GM19438 (cell line): Measurements from ENCODE around the gene SEC16A.
"Not testable (repeated sequence)": the region's sequence is repeated elsewhere in the genome, so short reads cannot be mapped to it uniquely, and the experiment has no call there.

ENCODE experiments used
- ATAC-seq: cut with Tn5 transposase; IDR thresholded peaks from one replicate; pipeline ENCODE4 v1.9.1; 2021; ENCODE audit warnings: low read depth; ENCODE audit not compliant: unreplicated experiment

SEC16A gene

DNA sequence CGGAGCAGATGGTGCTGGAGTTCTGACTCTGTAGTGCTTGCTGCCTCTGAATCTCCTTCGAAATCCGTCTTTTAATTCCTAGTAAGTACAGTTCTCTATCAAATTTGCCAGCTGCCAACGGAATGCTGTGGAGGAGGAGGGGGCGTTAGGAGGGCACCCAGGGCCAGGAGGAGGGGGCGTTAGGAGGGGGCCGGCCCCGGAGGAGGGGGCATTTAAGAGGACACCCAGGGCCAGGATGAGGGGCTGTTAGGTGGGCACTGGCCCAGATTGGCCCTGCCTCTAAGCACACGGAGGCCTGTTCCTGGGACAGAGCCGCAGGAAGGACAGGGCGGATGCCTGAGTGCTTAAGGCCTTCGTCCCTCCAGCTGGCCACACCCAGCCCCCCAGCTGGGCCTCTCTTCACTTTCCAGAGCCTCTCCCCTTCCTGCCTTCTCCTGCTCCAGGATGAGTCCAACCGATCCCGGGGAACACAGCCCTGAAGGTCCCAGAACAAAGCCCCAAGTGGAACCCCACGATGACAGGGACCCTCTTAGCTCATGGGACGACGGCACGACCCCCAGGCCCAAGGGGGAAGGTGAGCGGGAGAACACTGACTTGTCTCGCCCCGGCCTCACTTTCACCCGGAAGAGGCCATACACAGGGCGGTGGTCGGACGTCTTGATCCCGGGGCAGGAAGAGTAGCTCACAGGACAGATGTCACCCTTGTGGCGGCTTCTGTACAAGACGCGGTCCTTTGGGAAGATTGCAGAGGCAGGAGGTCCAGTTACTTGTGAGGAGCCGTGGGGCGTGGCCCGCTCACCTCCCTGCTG is 53.0 kb downstream of the SEC16A start:
- no peak for ATAC-seq

DNA sequence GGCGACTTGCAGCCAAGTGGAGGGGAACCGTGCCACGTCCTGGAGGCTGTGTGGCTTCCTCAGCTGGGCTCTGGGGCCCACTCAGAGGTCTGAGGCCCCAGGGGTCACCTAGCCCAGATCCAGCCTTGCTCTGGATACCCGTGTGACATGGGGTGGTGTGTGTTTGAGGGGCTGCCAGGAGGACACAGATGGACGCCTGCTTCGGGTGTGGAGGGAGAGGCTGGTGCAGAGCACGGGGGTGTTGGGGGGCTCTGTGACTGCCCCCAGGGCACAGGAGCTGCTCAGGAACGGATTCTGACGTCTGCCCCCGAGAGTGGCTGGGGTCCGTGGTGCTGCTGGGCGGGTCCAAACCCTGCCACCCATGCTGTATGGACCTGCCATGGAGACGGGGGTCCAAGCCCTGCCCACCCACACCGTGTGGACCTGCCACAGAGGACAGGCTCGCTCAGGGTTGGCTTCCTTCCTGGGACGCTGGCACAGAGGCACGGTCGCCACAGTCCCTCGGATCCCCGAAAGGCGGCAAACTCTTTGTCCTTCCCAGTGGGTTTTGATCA is 53.7 kb downstream of the SEC16A start:
- no peak for ATAC-seq

DNA sequence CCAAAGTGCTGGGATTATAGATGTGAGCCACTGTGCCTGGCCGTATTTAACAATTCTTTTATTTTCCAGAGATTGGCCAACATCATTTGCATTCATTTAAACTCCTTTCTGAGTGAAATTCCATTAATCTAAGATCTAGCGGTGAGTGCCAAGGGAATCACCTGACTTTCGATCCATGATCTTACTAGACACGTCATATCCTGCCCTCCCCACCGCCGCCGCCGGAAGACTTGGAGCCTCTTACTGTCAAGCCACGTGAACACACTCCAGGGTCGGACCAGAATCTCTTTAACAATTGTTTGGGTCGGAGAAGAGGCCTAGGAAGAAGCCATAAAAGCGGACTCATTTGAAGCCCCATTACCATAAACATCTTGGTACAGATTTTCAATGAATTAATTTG is 56.1 kb downstream of the SEC16A start:
- ATAC-seq: no peak

DNA sequence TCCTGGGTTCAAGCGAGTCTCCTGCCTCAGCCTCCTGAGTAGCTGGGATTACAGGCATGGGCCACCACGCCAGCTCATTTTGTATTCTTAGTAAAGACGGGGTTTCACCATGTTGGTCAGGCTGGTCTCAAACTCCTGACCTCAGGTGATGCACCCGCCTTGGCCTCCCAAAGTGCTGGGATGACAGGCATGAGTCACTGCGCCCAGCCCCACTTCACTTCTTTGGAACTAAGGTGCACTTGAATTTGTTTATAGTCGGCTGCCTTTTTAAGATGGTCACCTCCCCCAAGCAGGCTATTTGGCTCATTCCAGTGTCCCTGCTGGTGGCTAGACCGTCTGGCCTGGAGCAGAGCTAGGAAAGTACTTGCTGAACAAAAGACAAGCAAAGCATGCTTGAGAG is 57.5 kb downstream of the SEC16A start:
- not testable (repeated sequence) for ATAC-seq

DNA sequence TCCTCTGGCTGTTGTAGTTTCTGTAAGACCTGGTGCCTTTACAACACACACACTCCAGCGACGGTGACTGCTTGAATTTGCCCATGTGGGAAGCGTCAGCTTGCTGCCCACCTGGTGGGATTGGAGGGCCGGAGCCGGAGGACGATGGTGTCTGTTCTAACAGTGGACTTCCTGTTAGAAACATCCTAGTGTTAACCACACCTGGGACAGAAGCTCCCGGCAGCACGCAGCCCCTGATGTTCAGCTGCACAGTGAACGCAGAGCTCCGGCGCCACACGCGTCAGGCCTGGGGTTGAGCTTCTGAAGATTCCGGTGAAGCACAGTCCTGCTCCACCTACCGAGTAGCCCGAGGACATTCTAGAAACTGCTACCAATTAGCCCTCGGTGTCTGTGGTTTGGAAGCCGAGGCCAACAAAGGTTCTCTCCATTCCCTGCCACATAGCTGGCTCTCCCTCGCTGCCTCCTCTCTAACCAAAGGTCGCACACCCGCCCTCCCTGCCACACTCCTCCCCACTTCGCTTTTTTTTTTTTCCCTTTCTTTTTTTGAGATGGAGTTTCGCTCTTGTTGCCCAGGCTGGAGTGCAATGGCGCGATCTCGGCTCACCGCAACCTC is 58.0 kb downstream of the SEC16A start:
- no peak for ATAC-seq

DNA sequence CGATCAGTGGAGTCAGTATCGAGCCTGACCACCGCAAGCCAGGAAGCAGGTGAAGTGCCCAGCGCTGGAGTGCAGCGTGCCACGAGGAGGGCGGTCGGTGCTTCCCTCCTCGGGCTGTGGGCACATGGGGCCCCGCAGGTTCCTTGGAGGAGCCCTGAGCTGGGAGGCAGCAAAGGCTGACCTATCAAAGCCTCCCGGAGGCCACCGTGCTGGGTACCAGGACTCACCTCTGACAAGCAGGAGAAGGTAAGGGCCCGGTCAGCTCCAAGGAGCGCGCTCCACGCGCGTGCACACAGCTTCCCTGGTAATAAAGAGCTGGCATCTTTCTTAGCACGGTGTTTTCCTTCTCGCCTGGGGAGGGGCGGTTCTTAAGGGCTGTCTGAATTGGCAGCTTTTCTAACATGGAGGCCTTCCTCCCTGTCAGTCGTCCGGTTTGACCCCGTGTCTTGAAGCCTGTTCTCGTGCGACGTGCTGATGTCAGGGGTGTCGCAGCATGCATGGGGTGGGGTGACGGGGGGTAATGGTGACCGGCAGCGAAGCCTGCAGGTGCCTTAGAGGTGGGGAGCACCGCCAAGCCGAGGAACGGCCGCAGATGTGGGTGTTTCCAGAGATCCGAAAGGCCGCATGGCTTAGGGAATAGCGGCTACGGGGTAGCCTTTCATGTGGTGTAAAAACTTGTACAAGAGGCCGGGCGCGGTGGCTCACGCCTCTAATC is 59.3 kb downstream of the SEC16A start:
- ATAC-seq: no peak

DNA sequence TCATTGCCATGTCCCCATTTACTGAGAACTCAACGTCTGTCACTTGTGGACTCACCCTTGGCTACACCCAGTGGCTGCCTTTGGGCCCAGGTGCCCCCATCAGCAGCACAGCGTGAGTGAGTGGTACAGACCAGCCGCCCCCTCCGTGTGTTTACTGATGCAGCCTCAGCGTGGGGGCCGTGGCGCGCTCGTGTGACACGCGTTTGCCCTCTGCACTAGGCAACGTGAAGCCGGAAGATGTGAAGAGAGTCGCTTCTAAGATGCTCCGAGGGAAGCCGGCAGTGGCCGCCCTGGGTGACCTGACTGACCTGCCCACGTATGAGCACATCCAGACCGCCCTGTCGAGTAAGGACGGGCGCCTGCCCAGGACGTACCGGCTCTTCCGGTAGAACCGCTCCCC is 60.0 kb downstream of the SEC16A start:
- ATAC-seq: no peak

DNA sequence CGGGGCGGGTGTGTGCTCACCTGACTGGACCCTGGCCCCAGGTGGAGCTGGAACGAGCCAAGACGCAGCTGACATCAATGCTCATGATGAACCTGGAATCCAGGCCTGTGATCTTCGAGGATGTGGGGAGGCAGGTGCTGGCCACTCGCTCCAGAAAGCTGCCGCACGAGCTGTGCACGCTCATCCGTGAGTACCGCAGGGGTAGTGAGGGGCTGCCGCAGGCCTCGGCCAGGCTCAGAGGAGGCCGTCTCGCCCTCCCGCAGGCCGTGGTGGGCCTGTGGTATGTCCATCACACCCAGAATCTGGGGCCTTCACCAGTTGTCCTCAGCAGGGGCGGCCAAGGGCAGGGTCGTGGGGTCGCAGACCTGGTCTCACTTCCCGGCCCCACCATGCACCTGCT is 61.0 kb downstream of the SEC16A start:
- ATAC-seq: no peak

DNA sequence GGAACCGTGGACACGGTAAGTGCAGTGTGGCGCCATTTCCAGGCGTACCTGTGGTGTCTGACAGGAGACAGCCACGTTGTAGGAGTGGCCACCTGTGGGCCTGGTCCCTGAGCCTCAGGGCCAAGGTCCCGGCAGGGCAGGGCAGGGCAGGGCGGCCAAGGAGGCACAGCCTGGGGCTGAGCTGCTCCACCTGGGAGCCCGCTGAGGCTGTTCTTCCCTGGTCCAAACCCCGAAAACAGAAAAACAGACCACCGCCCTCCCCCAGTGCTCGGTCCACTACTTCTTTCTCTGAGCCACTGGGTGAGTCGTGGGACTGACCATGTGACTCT is 63.8 kb downstream of the SEC16A start:
- no peak for ATAC-seq

DNA sequence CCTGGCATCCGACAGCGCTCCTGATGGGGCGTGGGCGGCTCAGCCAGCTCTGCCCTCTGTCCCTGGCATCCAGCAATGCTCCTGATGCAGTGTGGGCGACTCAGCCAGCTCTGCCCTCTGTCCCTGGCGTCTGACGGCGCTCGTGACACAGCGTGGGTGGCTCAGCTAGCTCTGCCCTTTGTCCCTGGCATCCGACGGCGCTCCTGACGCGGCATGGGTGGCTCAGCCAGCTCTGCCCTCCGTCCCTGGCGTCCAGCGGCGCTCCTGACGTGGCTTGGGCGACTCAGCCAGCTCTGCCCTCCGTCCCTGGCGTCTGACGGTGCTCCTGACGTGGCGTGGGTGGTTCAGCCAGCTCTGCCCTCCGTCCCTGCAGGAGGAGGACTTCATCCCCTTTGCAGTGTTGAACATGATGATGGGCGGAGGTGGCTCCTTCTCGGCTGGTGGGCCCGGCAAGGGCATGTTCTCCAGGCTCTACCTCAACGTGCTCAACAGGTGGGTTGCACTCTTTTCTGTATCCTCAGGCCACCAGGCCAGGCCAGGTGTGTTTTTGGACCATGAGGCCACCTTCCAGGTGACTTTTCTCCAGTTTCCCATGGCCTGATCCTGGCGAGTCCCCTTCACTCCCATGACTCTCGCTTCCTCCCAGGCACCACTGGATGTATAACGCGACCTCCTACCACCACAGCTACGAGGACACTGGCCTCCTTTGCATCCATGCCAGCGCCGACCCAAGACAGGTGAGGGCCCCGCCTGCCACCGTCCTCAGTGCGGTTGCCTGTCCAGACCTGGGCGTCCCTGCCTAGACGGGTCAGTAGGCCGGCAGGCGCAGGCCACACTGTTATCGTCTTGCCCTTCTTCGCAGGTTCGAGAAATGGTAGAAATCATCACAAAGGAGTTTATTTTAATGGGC is 64.4 kb downstream of the SEC16A start:
- no peak for ATAC-seq

DNA sequence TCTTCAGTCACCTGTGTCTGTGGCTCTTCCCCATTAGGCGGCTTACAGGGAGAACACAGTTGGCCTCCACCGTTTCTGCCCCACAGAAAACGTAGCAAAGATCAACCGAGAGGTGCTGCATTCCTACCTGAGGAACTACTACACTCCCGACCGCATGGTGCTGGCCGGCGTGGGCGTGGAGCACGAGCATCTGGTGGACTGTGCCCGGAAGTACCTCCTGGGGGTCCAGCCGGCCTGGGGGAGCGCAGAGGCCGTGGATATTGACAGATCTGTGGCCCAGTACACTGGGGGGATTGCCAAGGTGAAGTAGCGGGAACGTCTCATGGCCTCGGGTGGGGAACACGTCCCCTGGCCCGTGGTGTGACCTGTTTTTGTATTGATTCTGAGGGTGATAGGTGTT is 65.9 kb downstream of the SEC16A start:
- ATAC-seq: no peak

DNA sequence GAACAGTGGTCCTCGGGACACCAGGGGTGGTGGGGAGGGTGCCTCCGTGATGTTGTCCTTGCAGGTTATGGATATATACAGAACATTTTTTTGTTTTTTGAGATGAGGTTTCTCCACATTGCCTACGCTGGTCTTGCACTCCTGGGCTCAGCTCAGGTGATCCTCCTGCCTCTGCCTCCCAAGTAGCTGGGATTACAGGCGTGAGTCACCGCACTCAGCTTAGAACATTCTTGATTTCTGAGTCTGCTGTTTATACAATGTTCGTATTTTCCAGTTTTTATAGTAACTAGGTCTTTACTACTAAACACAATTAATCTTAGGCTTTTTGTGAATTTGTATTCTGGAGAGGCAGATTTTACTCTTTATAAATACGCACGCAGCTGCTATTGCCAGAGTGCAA is 66.4 kb downstream of the SEC16A start:
- no peak for ATAC-seq

DNA sequence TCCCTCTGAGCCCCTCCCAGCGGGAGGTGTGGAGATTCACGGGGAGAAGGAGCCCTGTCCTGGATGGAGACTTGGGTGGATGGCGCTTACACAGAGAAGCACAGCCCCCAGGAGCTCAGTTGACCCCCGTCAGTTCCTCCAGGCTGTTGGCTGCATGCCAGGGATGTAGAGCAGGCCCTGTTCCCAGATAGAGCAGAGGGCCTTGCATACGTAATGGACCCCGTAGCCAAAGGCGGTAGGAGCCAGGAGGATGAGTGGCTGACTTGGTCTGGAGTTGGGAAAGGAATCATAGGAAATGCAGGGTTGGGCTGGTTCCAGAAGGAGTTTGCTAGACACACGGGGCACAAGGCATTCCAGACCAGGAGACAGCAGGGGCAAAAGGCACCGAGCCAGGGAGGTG is 69.9 kb downstream of the SEC16A start:
- ATAC-seq: no peak

DNA sequence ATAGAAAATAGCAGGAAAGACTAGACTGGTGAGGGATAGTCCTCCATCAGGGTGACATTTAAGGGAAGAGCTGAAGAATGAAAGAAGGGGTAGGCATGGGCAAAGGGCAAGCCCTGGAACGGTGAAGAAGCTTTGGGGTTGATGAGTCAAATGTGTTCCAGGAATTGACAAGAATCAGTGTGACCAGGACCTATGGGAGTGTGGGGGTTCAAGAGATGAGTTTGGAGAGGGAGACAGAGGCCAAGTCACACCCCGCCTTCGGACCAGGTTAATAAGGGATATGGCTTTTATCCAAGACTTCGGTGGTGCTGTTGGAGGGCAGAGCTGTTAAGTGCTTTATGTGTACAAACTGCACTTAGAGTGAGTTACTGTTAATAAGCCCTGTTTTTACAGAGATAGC is 71.5 kb downstream of the SEC16A start:
- no peak for ATAC-seq

DNA sequence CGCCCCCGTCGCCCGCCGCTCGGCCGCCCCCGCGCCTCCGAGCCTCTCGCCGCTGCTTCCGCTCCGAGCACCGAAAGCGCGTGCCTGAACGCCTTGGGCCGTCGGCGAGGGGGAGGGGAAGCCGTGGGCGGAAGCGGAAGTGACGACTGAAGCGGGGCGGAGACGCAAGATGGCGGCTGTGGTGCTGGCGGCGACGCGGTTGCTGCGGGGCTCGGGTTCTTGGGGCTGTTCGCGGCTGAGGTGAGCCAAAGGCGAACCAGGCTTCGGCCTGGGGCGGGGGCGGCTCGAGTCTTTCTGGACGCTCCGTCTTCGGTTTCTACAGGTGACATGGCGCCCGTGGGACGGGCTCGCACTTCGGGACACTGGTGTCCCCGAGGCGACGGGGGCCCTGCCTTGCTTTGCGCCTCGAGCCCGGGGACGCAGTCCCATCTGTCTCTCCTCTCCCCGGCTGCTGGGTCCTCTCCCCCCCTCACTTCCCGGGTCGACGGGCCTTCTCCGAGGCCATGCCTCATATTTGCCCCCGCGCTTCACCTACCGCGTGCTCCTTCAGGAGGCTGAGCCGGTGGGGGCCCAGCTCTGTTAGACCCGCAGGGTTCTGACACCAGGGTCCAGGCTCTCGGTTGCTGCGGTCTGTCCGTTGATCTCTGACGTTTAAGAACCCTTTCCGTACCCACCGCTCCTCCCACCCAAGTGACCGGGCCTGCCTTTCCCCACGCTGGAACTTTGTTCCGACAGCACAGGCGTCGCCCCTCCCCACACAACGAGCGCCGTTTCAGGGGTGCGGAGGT is 72.1 kb downstream of the SEC16A start, which contains the start of the genes ENTR1 and PMPCA:
ENTR1 (minus strand) TSS at position 115 of the 788 bp plus-strand sequence. CDS start 217 bp downstream, outside the sequence.
PMPCA (plus strand) TSS at position 159 of the 788 bp plus-strand sequence; CDS start at position 170, 11 bp downstream.
- ATAC-seq: peak; percentile 89

DNA sequence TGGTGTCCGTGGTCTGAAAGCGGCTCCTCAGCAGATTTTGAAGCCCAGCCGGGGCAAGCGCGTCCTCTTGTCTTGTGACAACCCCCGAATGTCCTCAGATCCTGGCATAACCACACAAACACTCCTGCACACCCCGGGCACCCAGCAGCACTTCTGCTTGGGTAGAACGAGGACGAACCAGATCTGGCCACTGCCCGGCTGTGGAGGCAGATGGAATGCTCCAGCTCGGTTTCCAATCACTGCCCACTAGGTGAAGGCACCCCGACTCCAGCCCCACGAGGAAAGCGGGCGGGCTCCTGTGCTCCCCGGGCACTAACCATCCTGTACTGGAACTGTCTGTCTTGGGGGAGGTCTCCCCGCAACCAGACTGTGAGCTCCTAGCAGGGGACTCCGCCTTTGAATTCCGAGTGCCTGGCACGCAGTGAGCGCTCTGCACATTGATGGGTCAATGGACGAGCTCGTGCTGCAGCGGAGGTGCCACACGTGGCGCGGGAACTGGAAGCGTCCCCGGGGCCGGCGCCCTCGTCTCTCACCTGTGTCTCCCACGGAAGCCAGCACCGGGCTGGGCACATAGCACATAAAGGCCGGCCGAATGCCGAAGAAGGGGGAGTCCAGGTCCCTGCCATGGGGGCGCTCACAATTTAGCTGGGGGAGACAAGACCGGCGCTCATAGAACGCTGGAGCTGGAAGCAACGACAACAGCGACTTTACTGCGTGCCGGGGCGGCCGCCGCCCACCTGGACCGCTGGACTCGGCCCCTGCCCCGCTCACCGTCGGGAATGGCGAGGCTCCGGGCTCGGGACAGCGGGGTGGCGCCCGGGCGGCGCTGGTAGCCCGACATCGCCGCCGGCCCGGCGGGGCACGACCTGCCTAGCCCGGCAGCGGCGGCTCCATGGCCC is 73.0 kb downstream of the SEC16A start:
- peak; percentile 25 for ATAC-seq

DNA sequence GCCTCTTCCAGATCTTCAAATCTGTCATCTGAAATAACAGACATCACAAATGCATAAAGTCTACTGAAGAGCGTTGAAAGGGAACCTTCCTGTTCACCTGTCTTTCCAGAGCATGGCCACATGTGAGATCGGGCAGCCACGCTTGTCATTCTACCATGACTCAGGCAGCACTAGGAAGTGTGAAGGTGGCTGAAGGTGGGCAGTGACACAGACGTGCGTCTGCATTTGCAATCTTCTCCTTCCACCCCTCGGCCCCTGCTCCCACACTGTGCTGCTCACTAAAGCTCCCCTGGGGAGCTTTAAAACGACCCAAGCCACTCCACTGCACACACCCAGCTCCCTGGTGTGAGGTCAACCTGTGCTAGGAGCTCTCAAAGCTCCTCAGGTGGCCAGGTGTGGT is 74.9 kb downstream of the SEC16A start:
- no peak for ATAC-seq

DNA sequence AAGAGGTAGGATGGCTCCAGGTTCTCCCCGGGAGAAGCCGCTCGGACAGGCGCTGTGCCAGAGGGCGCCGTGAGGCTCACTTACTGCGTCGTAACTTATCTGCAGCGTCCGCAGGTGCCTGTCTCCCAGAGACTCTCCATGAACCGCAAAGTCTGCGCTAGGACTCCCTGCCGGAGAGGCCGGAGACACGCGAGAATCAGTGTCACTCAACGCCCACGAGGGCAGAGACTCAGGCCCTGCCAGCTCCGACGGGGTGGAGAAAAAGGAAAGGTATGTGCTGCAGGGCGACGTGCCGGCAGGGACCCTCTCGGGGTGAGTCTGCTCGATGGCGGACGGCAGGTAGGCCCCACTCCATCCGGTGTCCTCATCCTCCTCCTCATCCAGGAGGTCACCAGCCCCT is 75.8 kb downstream of the SEC16A start:
- ATAC-seq: not testable (repeated sequence)
